H9 (cell line): ENCODE results near the gene MYRIP. TPM values are rescaled to one million over a fixed set of nuclear protein-coding genes. Genes with fewer than 3 reads are reported as not detected.

Experiments used
- DNase-seq: peaks from one replicate; pipeline ENCODE4 v3.0.0-alpha.2; 2017
- H2AFZ ChIP-seq: one replicate; pipeline ENCODE4 v1.6.1; 2013; ENCODE audit warnings: mild to moderate bottlenecking, low read length, control low read depth, moderate library complexity
- H2AK5ac ChIP-seq: 2 replicates; pipeline ENCODE4 v1.6.1; 2013; ENCODE audit warnings: low read length, control low read depth, mixed read lengths; ENCODE audit not compliant: insufficient read length
- H2BK120ac ChIP-seq: one replicate; pipeline ENCODE4 v1.6.1; 2013; ENCODE audit warnings: low read depth, mild to moderate bottlenecking, low read length, control low read depth, inconsistent platforms; ENCODE audit not compliant: poor library complexity, severe bottlenecking
- H2BK12ac ChIP-seq: 2 replicates; pipeline ENCODE4 v1.6.1; 2013; ENCODE audit warnings: low read length, control low read depth, mixed read lengths, low read depth; ENCODE audit not compliant: insufficient read length
- H2BK15ac ChIP-seq: 2 replicates; pipeline ENCODE4 v1.6.1; 2013; ENCODE audit warnings: low read depth, low read length, control low read depth
- H2BK20ac ChIP-seq: one replicate; pipeline ENCODE4 v1.6.1; 2013; ENCODE audit warnings: low read depth, mild to moderate bottlenecking, low read length, control low read depth, inconsistent platforms; ENCODE audit not compliant: poor library complexity, severe bottlenecking
- H2BK5ac ChIP-seq: 2 replicates; pipeline ENCODE4 v1.6.1; 2013; ENCODE audit warnings: low read length, control low read depth, mixed read lengths; ENCODE audit not compliant: insufficient read length
- H3K14ac ChIP-seq: 2 replicates; pipeline ENCODE4 v1.6.1; 2013; ENCODE audit warnings: low read length, control low read depth; ENCODE audit not compliant: insufficient read depth
- H3K18ac ChIP-seq: 2 replicates; pipeline ENCODE4 v1.6.1; 2013; ENCODE audit warnings: low read depth, mild to moderate bottlenecking, mixed read lengths, low read length, control low read depth; ENCODE audit not compliant: insufficient read length
- H3K23ac ChIP-seq: 2 replicates; pipeline ENCODE4 v1.6.1; 2013; ENCODE audit warnings: low read length, control low read depth, mixed read lengths, low read depth; ENCODE audit not compliant: insufficient read length
- H3K23me2 ChIP-seq: 2 replicates; pipeline ENCODE4 v1.6.1; 2013; ENCODE audit warnings: low read depth, mild to moderate bottlenecking, mixed read lengths, low read length, control low read depth; ENCODE audit not compliant: insufficient read length, poor library complexity, severe bottlenecking
- H3K27ac ChIP-seq: 2 replicates; pipeline ENCODE4 v1.5.1; 2013; ENCODE audit warnings: low read length, control low read depth, mixed read lengths, low read depth; ENCODE audit not compliant: insufficient read length
- H3K27me3 ChIP-seq: 2 replicates; pipeline ENCODE4 v1.6.1; 2013; ENCODE audit warnings: low read length, control low read depth, inconsistent platforms; ENCODE audit not compliant: insufficient read depth
- H3K4ac ChIP-seq: 2 replicates; pipeline ENCODE4 v1.6.1; 2013; ENCODE audit warnings: low read depth, mild to moderate bottlenecking, control low read depth, inconsistent platforms, low read length, moderate library complexity
- H3K4me1 ChIP-seq: 2 replicates; pipeline ENCODE4 v1.6.1; 2013; ENCODE audit warnings: low read length, control low read depth, inconsistent platforms; ENCODE audit not compliant: insufficient read depth
- H3K4me2 ChIP-seq: 2 replicates; pipeline ENCODE4 v1.6.1; 2013; ENCODE audit warnings: low read length, control low read depth, mixed read lengths; ENCODE audit not compliant: insufficient read length, insufficient read depth
- H3K56ac ChIP-seq: 2 replicates; pipeline ENCODE4 v1.6.1; 2013; ENCODE audit warnings: low read depth, mild to moderate bottlenecking, mixed read lengths, low read length, control low read depth; ENCODE audit not compliant: insufficient read length
- H3K79me1 ChIP-seq: 2 replicates; pipeline ENCODE4 v1.6.1; 2013; ENCODE audit warnings: low read depth, mild to moderate bottlenecking, moderate library complexity, low read length, control low read depth, inconsistent platforms; ENCODE audit not compliant: insufficient read depth, poor library complexity, severe bottlenecking
- H3K79me2 ChIP-seq: 2 replicates; pipeline ENCODE4 v1.6.1; 2013; ENCODE audit warnings: low read length, control low read depth, inconsistent platforms; ENCODE audit not compliant: insufficient read depth
- H3K9ac ChIP-seq: 2 replicates; pipeline ENCODE4 v1.6.1; 2013; ENCODE audit warnings: low read length, control low read depth, mixed read lengths; ENCODE audit not compliant: insufficient read length; ENCODE audit errors: extremely low read depth
- H3K9me3 ChIP-seq: one replicate; pipeline ENCODE4 v1.6.1; 2013; ENCODE audit warnings: low read depth, low read length, inconsistent platforms; ENCODE audit not compliant: control insufficient read depth
- H3T11ph ChIP-seq: one replicate; pipeline ENCODE4 v1.6.1; 2013; ENCODE audit warnings: mild to moderate bottlenecking, low read length, control low read depth, inconsistent platforms
- H4K20me1 ChIP-seq: one replicate; pipeline ENCODE4 v1.6.1; 2013; ENCODE audit not compliant: control insufficient read depth, insufficient read length, insufficient read depth
- H4K5ac ChIP-seq: 2 replicates; pipeline ENCODE4 v1.6.1; 2013; ENCODE audit warnings: low read depth, mild to moderate bottlenecking, mixed read lengths, low read length, control low read depth; ENCODE audit not compliant: insufficient read length
- H4K8ac ChIP-seq: replicated peaks from 2 replicates; pipeline ENCODE4 v1.6.1; 2013; ENCODE audit warnings: low read length, control low read depth, mixed read lengths, low read depth; ENCODE audit not compliant: insufficient read length
- H4K91ac ChIP-seq: 2 replicates; pipeline ENCODE4 v1.6.1; 2013; ENCODE audit warnings: low read depth, mild to moderate bottlenecking, moderate library complexity, mixed read lengths, low read length, control low read depth; ENCODE audit not compliant: insufficient read length
- H3K27ac Mint-ChIP-seq, 3 experiments: 2 replicates in 2 of 3; 3 replicates in 1 of 3; pipeline ENCODE4 v1.8.0; 2020 to 2021; ENCODE audit warnings: mixed read lengths in 3 of 3, mild to moderate bottlenecking in 1 of 3, moderate library complexity in 1 of 3
- H3K27me3 Mint-ChIP-seq: 2 replicates; pipeline ENCODE4 v1.8.0; 2021; ENCODE audit warnings: low read depth, mild to moderate bottlenecking, moderate library complexity, mixed read lengths
- H3K36me3 Mint-ChIP-seq, 3 experiments: 2 replicates in 2 of 3; 3 replicates in 1 of 3; pipeline ENCODE4 v1.8.0; 2020 to 2021; ENCODE audit warnings: low read depth in 3 of 3, mixed read lengths in 3 of 3; ENCODE audit not compliant: insufficient read depth in 1 of 3
- H3K4me1 Mint-ChIP-seq, 2 experiments: 2 replicates each; pipeline ENCODE4 v1.8.0; 2020; ENCODE audit warnings: mixed read lengths in 2 of 2
- H3K4me3 Mint-ChIP-seq, 2 experiments: 2 replicates in 1 of 2; 3 replicates in 1 of 2; pipeline ENCODE4 v1.8.0; 2020 to 2021; ENCODE audit warnings: mild to moderate bottlenecking in 2 of 2, mixed read lengths in 2 of 2, moderate library complexity in 1 of 2
- H3K9me3 Mint-ChIP-seq, 2 experiments: 2 replicates in 1 of 2; 3 replicates in 1 of 2; pipeline ENCODE4 v1.8.0; 2020; ENCODE audit warnings: mild to moderate bottlenecking in 2 of 2, mixed read lengths in 2 of 2, moderate library complexity in 1 of 2
- WGBS: extraction: QIAGEN DNeasy Blood & Tissue Kit; methylation state at CpG from one replicate; pipeline ENCODE4 v1.1.7; 2013; ENCODE audit warnings: missing lambda C conversion rate, low lambda C conversion rate, mixed read lengths; ENCODE audit not compliant: insufficient read length; ENCODE audit errors: extremely low coverage; 5-methylcytosine and 5-hydroxymethylcytosine counted together
- total RNA-seq: library from RNA; stranded (reverse); gene quantifications from 2 replicates; pipeline ENCODE4 v1.2.1, GENCODE V29; 2021
- TF ChIP-seq, protein P1 (sequence below): fragments of 200-600 bp; sonication (generic); conservative IDR thresholded peaks from 3 replicates; pipeline ENCODE4 v1.8.0; 2021; ENCODE audit warnings: antibody characterized with exemption, mild to moderate bottlenecking

The MYRIP gene
- total RNA-seq, 1 experiment from 2014 or later = 1.8 TPM

- TF ChIP-seq, protein P1, sequence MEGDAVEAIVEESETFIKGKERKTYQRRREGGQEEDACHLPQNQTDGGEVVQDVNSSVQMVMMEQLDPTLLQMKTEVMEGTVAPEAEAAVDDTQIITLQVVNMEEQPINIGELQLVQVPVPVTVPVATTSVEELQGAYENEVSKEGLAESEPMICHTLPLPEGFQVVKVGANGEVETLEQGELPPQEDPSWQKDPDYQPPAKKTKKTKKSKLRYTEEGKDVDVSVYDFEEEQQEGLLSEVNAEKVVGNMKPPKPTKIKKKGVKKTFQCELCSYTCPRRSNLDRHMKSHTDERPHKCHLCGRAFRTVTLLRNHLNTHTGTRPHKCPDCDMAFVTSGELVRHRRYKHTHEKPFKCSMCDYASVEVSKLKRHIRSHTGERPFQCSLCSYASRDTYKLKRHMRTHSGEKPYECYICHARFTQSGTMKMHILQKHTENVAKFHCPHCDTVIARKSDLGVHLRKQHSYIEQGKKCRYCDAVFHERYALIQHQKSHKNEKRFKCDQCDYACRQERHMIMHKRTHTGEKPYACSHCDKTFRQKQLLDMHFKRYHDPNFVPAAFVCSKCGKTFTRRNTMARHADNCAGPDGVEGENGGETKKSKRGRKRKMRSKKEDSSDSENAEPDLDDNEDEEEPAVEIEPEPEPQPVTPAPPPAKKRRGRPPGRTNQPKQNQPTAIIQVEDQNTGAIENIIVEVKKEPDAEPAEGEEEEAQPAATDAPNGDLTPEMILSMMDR = no peak
- Histone ChIP-seq H4K91ac (no peak overlapping the region), H3T11ph (no peak overlapping the region)
Measured at GRCh38 chr3:39989746-39990145, 180.3 kb downstream of the MYRIP start.

More at GRCh38 chr3:39989746-39990145, 180.3 kb downstream of the MYRIP start:
- Histone ChIP-seq H4K8ac (no peak overlapping the region), H3K9ac (no peak overlapping the region), H3K23me2 (no peaks in the 10 kb centered on the region), H2BK15ac (no peak overlapping the region), H3K4ac (no peak overlapping the region), H2AK5ac (no peak overlapping the region), H3K14ac (no peak overlapping the region), H4K5ac (no peak overlapping the region), H2BK120ac (no peak overlapping the region), H3K79me2 (no peaks in the 10 kb centered on the region), H2BK20ac (no peak overlapping the region), H3K4me2 (no peak overlapping the region), H3K9me3 (peaks cover 8% of the 10 kb centered on the region), H3K4me1 (no peaks in the 10 kb centered on the region), H2BK5ac (no peak overlapping the region), H3K27ac (no peak overlapping the region), H2AFZ (no peak overlapping the region), H3K27me3 (no peaks in the 10 kb centered on the region), H2BK12ac (no peak overlapping the region), H4K20me1 (no peaks in the 10 kb centered on the region), H3K18ac (no peak overlapping the region), H3K23ac (no peak overlapping the region), H3K79me1 (no peaks in the 10 kb centered on the region), H3K56ac (no peak overlapping the region)
- peaks cover 16 to 36% (median 23%) of the 10 kb centered on the region in 3 experiments for H3K36me3 Mint-ChIP-seq
- H3K27me3 Mint-ChIP-seq = no peaks in the 10 kb centered on the region; the same call in none of the 2 replicates
- H3K27ac Mint-ChIP-seq = no peak overlapping the region
- peaks cover 53 to 59% of the 10 kb centered on the region in 2 experiments for H3K9me3 Mint-ChIP-seq
- no CpG with 5 or more reads among the region's 3 CpGs for WGBS
- no peaks in the 10 kb centered on the region for H3K4me1 Mint-ChIP-seq
- H3K4me3 Mint-ChIP-seq = no peak overlapping the region
- DNase-seq = no peak
